ENCODE data around the gene SLAMF1. TPM values are rescaled to one million over a fixed set of nuclear protein-coding genes. Genes with fewer than 3 reads are reported as not detected.

The SLAMF1 gene
- total and polyA plus RNA-seq, 2 of the 13 experiments (the other 11 are each of a cell fraction or from before 2014, with no cell fraction given): not detected

DNA sequence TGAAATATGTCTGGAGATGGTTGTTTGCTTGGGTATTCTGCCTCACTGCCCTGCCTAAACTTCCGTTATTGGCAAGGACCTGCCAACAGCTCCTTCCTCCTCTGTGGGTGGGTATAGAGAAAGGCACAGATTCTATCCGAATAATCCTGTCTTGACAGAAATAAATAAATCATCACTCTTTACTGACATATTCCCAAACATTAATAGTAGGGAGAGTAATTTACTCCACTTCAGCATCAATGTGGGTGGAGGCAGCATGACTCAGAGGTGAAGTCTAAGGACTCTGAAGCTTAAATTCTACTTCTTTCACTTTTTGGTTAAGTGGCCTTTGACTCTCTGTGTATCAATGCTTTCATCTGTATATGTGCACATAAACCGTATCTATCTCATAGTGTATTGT, 70.5 kb downstream of the SLAMF1 start:
- H3K27ac ChIP-seq (ENCODE audit: extremely low read length, insufficient read depth, low read length): no peak overlapping the region
- H3K27me3 ChIP-seq (ENCODE audit: control insufficient read depth in 1 of 2, insufficient read depth in 2 of 2, low read length in 2 of 2): no peaks in the 10 kb centered on the region
- no peak for FAIRE-seq
- H3K9ac ChIP-seq (ENCODE audit: insufficient read depth, low read depth, low read length): no peak overlapping the region
- H3K4me3 ChIP-seq (replicated peaks in 1 of 3; ENCODE audit: insufficient read depth in 1 of 3, low read depth in 2 of 3, low read length in 3 of 3): no peak overlapping the region
- WGBS (ENCODE audit: low lambda C conversion rate): 35% methylated on average over 3 of the region's 3 CpGs
- H3K4me2 ChIP-seq (ENCODE audit: low read depth, low read length): no peak overlapping the region
- H3K36me3 ChIP-seq (replicated peaks in 1 of 2; ENCODE audit: control insufficient read depth in 1 of 2, insufficient read depth in 2 of 2, low read length in 2 of 2): no peaks in the 10 kb centered on the region
- DNase-seq (ENCODE audit: low spot score): no peak
- H2AFZ ChIP-seq (ENCODE audit: low read length): no peak overlapping the region
- no TSS peak for BruUV-seq (replicated peaks)
- POLR2A ChIA-PET: no interaction called here
- in situ Hi-C loops (cut with HindIII; ENCODE audit: extremely low pct_ligation_motif_present, low pct_unique_long_range_greater_than_20kb) (no loop called here), intact Hi-C loops (cut with micrococcal nuclease; ENCODE audit: unreplicated experiment) (no loop called here)
- peaks cover under 1% of the 10 kb centered on the region; the same call in 1 of the 2 replicates for H3K4me1 ChIP-seq (ENCODE audit: insufficient read depth, low read length)
- H4K20me1 ChIP-seq (ENCODE audit: insufficient read depth, low read length): no peaks in the 10 kb centered on the region
- no peaks in the 10 kb centered on the region for H3K79me2 ChIP-seq (ENCODE audit: insufficient read depth, low read length)
- no peaks in the 10 kb centered on the region for H3K9me3 ChIP-seq (ENCODE audit: low read length)
- CTCF ChIA-PET (ENCODE audit: low intra/inter-chr PET ratio, low total read pairs): no interaction called here
- ATAC-seq: no peak
- TF ChIP-seq, protein P1, sequence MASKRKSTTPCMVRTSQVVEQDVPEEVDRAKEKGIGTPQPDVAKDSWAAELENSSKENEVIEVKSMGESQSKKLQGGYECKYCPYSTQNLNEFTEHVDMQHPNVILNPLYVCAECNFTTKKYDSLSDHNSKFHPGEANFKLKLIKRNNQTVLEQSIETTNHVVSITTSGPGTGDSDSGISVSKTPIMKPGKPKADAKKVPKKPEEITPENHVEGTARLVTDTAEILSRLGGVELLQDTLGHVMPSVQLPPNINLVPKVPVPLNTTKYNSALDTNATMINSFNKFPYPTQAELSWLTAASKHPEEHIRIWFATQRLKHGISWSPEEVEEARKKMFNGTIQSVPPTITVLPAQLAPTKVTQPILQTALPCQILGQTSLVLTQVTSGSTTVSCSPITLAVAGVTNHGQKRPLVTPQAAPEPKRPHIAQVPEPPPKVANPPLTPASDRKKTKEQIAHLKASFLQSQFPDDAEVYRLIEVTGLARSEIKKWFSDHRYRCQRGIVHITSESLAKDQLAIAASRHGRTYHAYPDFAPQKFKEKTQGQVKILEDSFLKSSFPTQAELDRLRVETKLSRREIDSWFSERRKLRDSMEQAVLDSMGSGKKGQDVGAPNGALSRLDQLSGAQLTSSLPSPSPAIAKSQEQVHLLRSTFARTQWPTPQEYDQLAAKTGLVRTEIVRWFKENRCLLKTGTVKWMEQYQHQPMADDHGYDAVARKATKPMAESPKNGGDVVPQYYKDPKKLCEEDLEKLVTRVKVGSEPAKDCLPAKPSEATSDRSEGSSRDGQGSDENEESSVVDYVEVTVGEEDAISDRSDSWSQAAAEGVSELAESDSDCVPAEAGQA (IDR thresholded peaks at IDR 0.05; ENCODE audit: low read depth): no peak
- TF ChIP-seq, protein P1 (CRISPR knock-in tag; IDR thresholded peaks at IDR 0.05; ENCODE audit: borderline replicate concordance): no peak
- no peak for TF ChIP-seq SRSF4 (IDR thresholded peaks at IDR 0.05; ENCODE audit: low read depth, low read length, poor library complexity, severe bottlenecking)
- no peak for TF ChIP-seq FOXK1 (CRISPR knock-in tag; IDR thresholded peaks at IDR 0.05; ENCODE audit: borderline replicate concordance, low read depth)
- TF ChIP-seq, protein P2, sequence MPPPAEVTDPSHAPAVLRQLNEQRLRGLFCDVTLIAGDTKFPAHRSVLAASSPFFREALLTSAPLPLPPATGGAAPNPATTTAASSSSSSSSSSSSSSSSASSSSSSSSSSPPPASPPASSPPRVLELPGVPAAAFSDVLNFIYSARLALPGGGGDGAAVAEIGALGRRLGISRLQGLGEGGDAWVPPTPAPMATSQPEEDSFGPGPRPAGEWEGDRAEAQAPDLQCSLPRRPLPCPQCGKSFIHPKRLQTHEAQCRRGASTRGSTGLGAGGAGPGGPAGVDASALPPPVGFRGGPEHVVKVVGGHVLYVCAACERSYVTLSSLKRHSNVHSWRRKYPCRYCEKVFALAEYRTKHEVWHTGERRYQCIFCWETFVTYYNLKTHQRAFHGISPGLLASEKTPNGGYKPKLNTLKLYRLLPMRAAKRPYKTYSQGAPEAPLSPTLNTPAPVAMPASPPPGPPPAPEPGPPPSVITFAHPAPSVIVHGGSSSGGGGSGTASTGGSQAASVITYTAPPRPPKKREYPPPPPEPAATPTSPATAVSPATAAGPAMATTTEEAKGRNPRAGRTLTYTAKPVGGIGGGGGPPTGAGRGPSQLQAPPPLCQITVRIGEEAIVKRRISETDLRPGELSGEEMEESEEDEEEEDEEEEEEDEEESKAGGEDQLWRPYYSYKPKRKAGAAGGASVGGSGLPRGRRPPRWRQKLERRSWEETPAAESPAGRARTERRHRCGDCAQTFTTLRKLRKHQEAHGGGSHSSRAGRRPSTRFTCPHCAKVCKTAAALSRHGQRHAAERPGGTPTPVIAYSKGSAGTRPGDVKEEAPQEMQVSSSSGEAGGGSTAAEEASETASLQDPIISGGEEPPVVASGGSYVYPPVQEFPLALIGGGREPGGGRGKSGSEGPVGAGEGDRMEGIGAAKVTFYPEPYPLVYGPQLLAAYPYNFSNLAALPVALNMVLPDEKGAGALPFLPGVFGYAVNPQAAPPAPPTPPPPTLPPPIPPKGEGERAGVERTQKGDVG (CRISPR knock-in tag; IDR thresholded peaks at IDR 0.05; ENCODE audit: borderline replicate concordance): no peak
- TF ChIP-seq ZNF879 (CRISPR knock-in tag; IDR thresholded peaks at IDR 0.05): no peak
- TF ChIP-seq ZNF441 (CRISPR knock-in tag; IDR thresholded peaks at IDR 0.05; ENCODE audit: borderline replicate concordance): no peak
- no peak for TF ChIP-seq ELF3 (CRISPR knock-in tag; IDR thresholded peaks at IDR 0.05)
- no peak for TF ChIP-seq MED8 (CRISPR knock-in tag; IDR thresholded peaks at IDR 0.05; ENCODE audit: insufficient replicate concordance)
- TF ChIP-seq KAT2B (IDR thresholded peaks at IDR 0.05; ENCODE audit: borderline replicate concordance, low read depth, low read length): no peak
- TF ChIP-seq, protein P3, sequence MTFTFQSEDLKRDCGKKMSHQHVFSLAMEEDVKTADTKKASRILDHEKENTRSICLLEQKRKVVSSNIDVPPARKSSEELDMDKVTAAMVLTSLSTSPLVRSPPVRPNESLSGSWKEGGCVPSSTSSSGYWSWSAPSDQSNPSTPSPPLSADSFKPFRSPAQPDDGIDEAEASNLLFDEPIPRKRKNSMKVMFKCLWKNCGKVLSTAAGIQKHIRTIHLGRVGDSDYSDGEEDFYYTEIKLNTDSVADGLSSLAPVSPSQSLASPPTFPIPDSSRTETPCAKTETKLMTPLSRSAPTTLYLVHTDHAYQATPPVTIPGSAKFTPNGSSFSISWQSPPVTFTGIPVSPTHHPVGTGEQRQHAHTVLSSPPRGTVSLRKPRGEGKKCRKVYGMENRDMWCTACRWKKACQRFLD (CRISPR knock-in tag; IDR thresholded peaks at IDR 0.05; ENCODE audit: borderline replicate concordance): no peak
- TF ChIP-seq ZC3H13 (CRISPR knock-in tag; IDR thresholded peaks at IDR 0.05): no peak
- TF ChIP-seq, protein P4, sequence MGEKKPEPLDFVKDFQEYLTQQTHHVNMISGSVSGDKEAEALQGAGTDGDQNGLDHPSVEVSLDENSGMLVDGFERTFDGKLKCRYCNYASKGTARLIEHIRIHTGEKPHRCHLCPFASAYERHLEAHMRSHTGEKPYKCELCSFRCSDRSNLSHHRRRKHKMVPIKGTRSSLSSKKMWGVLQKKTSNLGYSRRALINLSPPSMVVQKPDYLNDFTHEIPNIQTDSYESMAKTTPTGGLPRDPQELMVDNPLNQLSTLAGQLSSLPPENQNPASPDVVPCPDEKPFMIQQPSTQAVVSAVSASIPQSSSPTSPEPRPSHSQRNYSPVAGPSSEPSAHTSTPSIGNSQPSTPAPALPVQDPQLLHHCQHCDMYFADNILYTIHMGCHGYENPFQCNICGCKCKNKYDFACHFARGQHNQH (CRISPR knock-in tag; IDR thresholded peaks at IDR 0.05): no peak
- TF ChIP-seq ZFP36L1 (CRISPR knock-in tag; IDR thresholded peaks at IDR 0.05): no peak
